HepG2 (cell line): Measurements from ENCODE around the gene CYP4F12. TPM values are rescaled to one million over a fixed set of nuclear protein-coding genes. Genes with fewer than 3 reads are reported as not detected.
A peak's percentile ranks its signal among the peaks of the same experiment; 100 is the strongest.

Experiments
- ARID2 ChIP-seq: sonication (generic); formaldehyde crosslinking; IDR thresholded peaks from 2 replicates; pipeline ENCODE4 v1.8.1; 2022; ENCODE audit warnings: mild to moderate bottlenecking, missing genetic modification reagents, borderline replicate concordance
- FOXJ3 ChIP-seq: sonication (generic); formaldehyde crosslinking; IDR thresholded peaks from 2 replicates; pipeline ENCODE4 v1.4.0; 2020; ENCODE audit warnings: missing genetic modification reagents, mild to moderate bottlenecking, borderline replicate concordance
- FOXM1 ChIP-seq: sonication (generic); formaldehyde crosslinking; IDR thresholded peaks from 2 replicates; pipeline ENCODE4 v1.5.0; 2020; ENCODE audit warnings: missing genetic modification reagents
- JDP2 ChIP-seq: sonication (generic); formaldehyde crosslinking; IDR thresholded peaks from 2 replicates; pipeline ENCODE4 v1.8.1; 2022; ENCODE audit warnings: missing genetic modification reagents, borderline replicate concordance
- MLLT10 ChIP-seq: sonication (generic); formaldehyde crosslinking; IDR thresholded peaks from 2 replicates; pipeline ENCODE4 v1.4.0; 2020; ENCODE audit warnings: missing genetic modification reagents
- MYC ChIP-seq: sonication (generic); formaldehyde crosslinking; IDR thresholded peaks from 2 replicates; pipeline ENCODE4 v1.9.0; 2021; ENCODE audit warnings: missing genetic modification reagents, borderline replicate concordance
- MYNN ChIP-seq: sonication (generic); formaldehyde crosslinking; IDR thresholded peaks from 2 replicates; pipeline ENCODE4 v1.4.0; 2020; ENCODE audit warnings: mild to moderate bottlenecking, low read depth, missing genetic modification reagents
- NCOA5 ChIP-seq: sonication (generic); formaldehyde crosslinking; IDR thresholded peaks from 2 replicates; pipeline ENCODE4 v1.4.0; 2020; ENCODE audit warnings: missing genetic modification reagents
- NR2C2 ChIP-seq: sonication (generic); formaldehyde crosslinking; IDR thresholded peaks from 2 replicates; pipeline ENCODE4 v1.4.0; 2020; ENCODE audit warnings: missing genetic modification reagents, mild to moderate bottlenecking, moderate library complexity, borderline replicate concordance
- POLR2G ChIP-seq: fragments of 200-400 bp; formaldehyde crosslinking; IDR thresholded peaks from 2 replicates; pipeline ENCODE4 v1.6.1; 2018; ENCODE audit warnings: mild to moderate bottlenecking, low read depth, low read length, moderate library complexity
- SATB2 ChIP-seq: sonication (generic); formaldehyde crosslinking; IDR thresholded peaks from 2 replicates; pipeline ENCODE4 v1.5.0; 2020; ENCODE audit warnings: missing genetic modification reagents
- SMAD3 ChIP-seq: sonication (generic); formaldehyde crosslinking; IDR thresholded peaks from 2 replicates; pipeline ENCODE4 v1.4.0; 2020; ENCODE audit warnings: missing genetic modification reagents
- SMYD3 ChIP-seq: sonication (generic); formaldehyde crosslinking; IDR thresholded peaks from 2 replicates; pipeline ENCODE4 v1.8.1; 2023; ENCODE audit warnings: mild to moderate bottlenecking, missing genetic modification reagents
- SP4 ChIP-seq: sonication (generic); formaldehyde crosslinking; IDR thresholded peaks from 2 replicates; pipeline ENCODE4 v1.8.1; 2023; ENCODE audit warnings: mild to moderate bottlenecking, missing genetic modification reagents
- SRSF1 ChIP-seq: fragments of 200-400 bp; formaldehyde crosslinking; optimal IDR thresholded peaks from 2 replicates; pipeline ENCODE3; 2017; ENCODE audit warnings: mild to moderate bottlenecking, low read depth, low read length, moderate library complexity
- SRSF4 ChIP-seq: fragments of 200-400 bp; formaldehyde crosslinking; IDR thresholded peaks from one replicate; pipeline ENCODE4 v1.6.1; 2018; ENCODE audit warnings: mild to moderate bottlenecking, low read depth, low read length, moderate library complexity; ENCODE audit not compliant: poor library complexity, severe bottlenecking
- TBL1XR1 ChIP-seq: fragments of 150-350 bp; IDR thresholded peaks from 2 replicates; pipeline ENCODE4 v1.6.1; 2014; ENCODE audit warnings: borderline replicate concordance, low read length; ENCODE audit not compliant: partially characterized antibody
- ZMAT3 ChIP-seq: sonication (generic); formaldehyde crosslinking; conservative IDR thresholded peaks from 2 replicates; pipeline ENCODE4 v1.7.0; 2021; ENCODE audit warnings: missing genetic modification reagents
- ZMYM2 ChIP-seq: sonication (generic); formaldehyde crosslinking; IDR thresholded peaks from 2 replicates; pipeline ENCODE4 v1.8.0; 2022; ENCODE audit warnings: mild to moderate bottlenecking, missing genetic modification reagents
- ZNF138 ChIP-seq: sonication (generic); formaldehyde crosslinking; IDR thresholded peaks from 2 replicates; pipeline ENCODE4 v1.5.0; 2020; ENCODE audit warnings: mild to moderate bottlenecking, low read depth, missing genetic modification reagents
- ZNF264 ChIP-seq: sonication (generic); formaldehyde crosslinking; IDR thresholded peaks from 2 replicates; pipeline ENCODE4 v1.4.0; 2020; ENCODE audit warnings: missing genetic modification reagents
- ZNF281 ChIP-seq: sonication (generic); formaldehyde crosslinking; IDR thresholded peaks from 2 replicates; pipeline ENCODE4 v1.4.0; 2020; ENCODE audit warnings: missing genetic modification reagents, borderline replicate concordance
- ZNF746 ChIP-seq: sonication (generic); formaldehyde crosslinking; IDR thresholded peaks from 2 replicates; pipeline ENCODE4 v1.8.0; 2022; ENCODE audit warnings: mild to moderate bottlenecking, missing genetic modification reagents
- ZSCAN22 ChIP-seq: sonication (generic); formaldehyde crosslinking; IDR thresholded peaks from 2 replicates; pipeline ENCODE4 v1.4.0; 2020; ENCODE audit warnings: mild to moderate bottlenecking, missing genetic modification reagents
- polyA plus RNA-seq, 8 experiments: library from polyadenylated mRNA; depleted of rRNA in 3 of 8; stranded (reverse) in 7 of 8; unstranded in 1 of 8; fragments of >200 nt; fragmentation: Illumina TruSeq in 4 of 8; extraction: Trizol in 4 of 8; gene quantifications; 2 replicates each; pipeline versions ENCODE4 v1.2.1 to v1.2.3, GENCODE V29; 2011 to 2016; ENCODE audit warnings: low read depth in 4 of 8, missing spikeins in 1 of 8, mixed read lengths in 1 of 8; ENCODE audit not compliant: insufficient read depth in 1 of 8
- total RNA-seq, 5 experiments: library from RNA; depleted of rRNA; stranded (reverse); fragments of >200 nt; fragmentation: Illumina TruSeq; extraction: Trizol; gene quantifications; 2 replicates each; pipeline ENCODE4 v1.2.3, GENCODE V29; 2016; ENCODE audit warnings: low read depth in 1 of 5
- TF ChIP-seq, protein P1 (sequence below): IDR thresholded peaks from 2 replicates; pipeline ENCODE4 v1.4.0; 2020; ENCODE audit warnings: mild to moderate bottlenecking, missing genetic modification reagents

Gene CYP4F12
- total and polyA plus RNA-seq, 2 of the 13 experiments (the other 11 are each of a cell fraction or from before 2014, with no cell fraction given) = 29.9 to 30.8 TPM

DNA sequence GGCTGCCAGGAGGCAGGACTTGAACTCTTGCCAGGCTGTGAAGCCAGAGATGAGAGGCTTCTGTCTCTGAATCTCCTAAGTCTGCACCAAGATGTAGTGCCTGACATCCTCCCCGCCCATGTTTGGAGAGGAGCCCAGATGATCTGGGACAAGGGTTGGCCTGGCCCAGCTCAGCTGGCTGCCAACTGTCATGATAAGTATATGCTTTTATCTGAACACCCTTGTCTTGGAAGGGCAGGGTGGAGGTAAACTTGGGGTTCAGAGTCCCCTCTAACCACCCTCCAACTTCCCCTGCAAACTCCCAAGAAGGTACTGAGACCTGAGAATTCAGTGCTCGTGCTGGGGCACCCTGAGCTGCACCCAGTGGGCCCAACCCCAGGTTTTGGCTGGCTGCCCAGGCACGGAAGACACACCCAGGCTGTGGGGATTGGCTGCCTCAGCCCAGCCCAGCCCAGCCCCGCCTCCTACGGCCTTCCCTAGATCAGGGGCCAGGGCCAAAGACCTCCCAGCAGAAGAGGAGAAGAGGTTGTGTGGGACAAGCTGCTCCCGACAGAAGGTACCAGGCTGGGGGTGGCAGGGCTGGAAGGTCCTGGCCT is at the start of gene CYP4F12 (continued):
- TF ChIP-seq ZNF264 (CRISPR knock-in tag) (0 out of 2 replicates have a peak, but pooled peaks have one; percentile 17), FOXM1 (CRISPR knock-in tag) (no peak), ZNF281 (CRISPR knock-in tag) (no peak), ARID2 (CRISPR knock-in tag) (no peak), SP4 (peak; percentile 50; the same call in 1 of the 2 replicates), MYC (no peak), MLLT10 (CRISPR knock-in tag) (no peak), ZSCAN22 (no peak), TBL1XR1 (no peak), MYNN (CRISPR knock-in tag) (no peak), NR2C2 (CRISPR knock-in tag) (no peak), SATB2 (no peak), NCOA5 (no peak), POLR2G (peak; percentile 68), SRSF4 (no peak), ZNF746 (CRISPR knock-in tag) (0 out of 2 replicates have a peak, but pooled peaks have one; percentile 4), SMYD3 (CRISPR knock-in tag) (no peak), FOXJ3 (CRISPR knock-in tag) (0 out of 2 replicates have a peak, but pooled peaks have one; percentile 4), ZNF138 (CRISPR knock-in tag) (no peak), SMAD3 (CRISPR knock-in tag) (no peak), ZMYM2 (CRISPR knock-in tag) (no peak), ZMAT3 (CRISPR knock-in tag) (no peak), SRSF1 (no peak), JDP2 (CRISPR knock-in tag) (no peak)
- TF ChIP-seq, protein P1, sequence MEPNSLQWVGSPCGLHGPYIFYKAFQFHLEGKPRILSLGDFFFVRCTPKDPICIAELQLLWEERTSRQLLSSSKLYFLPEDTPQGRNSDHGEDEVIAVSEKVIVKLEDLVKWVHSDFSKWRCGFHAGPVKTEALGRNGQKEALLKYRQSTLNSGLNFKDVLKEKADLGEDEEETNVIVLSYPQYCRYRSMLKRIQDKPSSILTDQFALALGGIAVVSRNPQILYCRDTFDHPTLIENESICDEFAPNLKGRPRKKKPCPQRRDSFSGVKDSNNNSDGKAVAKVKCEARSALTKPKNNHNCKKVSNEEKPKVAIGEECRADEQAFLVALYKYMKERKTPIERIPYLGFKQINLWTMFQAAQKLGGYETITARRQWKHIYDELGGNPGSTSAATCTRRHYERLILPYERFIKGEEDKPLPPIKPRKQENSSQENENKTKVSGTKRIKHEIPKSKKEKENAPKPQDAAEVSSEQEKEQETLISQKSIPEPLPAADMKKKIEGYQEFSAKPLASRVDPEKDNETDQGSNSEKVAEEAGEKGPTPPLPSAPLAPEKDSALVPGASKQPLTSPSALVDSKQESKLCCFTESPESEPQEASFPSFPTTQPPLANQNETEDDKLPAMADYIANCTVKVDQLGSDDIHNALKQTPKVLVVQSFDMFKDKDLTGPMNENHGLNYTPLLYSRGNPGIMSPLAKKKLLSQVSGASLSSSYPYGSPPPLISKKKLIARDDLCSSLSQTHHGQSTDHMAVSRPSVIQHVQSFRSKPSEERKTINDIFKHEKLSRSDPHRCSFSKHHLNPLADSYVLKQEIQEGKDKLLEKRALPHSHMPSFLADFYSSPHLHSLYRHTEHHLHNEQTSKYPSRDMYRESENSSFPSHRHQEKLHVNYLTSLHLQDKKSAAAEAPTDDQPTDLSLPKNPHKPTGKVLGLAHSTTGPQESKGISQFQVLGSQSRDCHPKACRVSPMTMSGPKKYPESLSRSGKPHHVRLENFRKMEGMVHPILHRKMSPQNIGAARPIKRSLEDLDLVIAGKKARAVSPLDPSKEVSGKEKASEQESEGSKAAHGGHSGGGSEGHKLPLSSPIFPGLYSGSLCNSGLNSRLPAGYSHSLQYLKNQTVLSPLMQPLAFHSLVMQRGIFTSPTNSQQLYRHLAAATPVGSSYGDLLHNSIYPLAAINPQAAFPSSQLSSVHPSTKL (CRISPR knock-in tag) = 0 out of 2 replicates have a peak, but pooled peaks have one; percentile 1
